D341Med (cell line): ENCODE measurements around the gene NDEL1.

Experiments
- DNase-seq: peaks from one replicate; pipeline ENCODE4 v3.0.0; 2012; ENCODE audit warnings: low spot score

The NDEL1 gene

DNA sequence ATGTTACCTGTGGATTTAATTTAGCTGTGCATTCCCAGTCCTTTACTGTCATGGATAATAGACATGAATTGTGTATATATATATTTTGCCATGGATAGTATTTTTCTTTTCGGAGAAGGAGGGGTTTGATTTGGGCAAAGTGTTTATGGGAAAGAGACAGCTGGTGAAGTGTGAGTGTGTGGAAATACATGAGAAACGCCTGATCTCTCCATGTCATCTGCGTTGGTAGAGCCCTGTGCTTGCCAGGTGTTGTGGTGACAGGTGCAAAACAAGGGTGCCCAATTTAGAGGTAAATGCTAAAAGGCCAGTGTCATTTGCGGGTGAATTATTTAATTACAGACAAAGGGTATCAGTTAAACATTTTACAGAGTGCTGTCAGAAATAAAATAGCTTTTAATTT lies 23.4 kb downstream of the NDEL1 start:
- DNase-seq, result no peak

DNA sequence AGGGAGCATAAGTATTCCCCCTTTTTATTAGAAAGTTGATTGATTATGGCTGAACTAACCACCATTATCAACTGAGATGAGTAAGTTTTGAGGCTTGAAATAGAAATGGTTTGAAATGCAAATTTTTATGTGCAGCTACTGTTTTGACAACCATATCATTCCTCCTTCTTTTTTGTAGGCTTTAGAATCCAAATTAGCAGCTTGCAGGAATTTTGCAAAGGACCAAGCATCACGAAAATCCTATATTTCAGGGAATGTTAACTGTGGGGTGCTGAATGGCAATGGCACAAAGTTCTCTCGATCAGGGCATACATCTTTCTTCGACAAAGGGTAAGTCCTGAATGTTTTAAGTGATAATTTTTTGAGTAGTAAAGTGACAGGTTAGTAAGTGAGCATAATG lies 24.1 kb downstream of the NDEL1 start:
- no peak for DNase-seq

DNA sequence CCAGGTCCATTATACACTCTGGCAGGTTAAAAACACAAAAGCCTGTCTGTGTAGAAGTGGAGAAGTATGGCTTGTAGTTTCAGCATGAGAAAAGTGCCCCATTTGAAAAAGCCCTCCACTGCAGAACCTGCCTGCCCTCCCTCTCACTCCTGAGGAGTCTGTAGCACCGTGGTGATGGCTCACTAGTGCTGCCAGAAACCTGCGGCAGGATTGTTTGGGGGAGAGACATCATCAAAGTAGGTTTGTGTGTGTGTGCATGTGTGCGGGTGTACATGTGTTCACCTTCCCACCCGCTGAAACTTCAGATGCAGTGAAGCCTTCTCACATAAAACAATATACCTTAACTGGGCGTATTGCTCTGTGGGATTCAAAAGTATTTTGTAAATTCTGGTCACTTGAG lies 26.9 kb downstream of the NDEL1 start:
- DNase-seq, result no peak

DNA sequence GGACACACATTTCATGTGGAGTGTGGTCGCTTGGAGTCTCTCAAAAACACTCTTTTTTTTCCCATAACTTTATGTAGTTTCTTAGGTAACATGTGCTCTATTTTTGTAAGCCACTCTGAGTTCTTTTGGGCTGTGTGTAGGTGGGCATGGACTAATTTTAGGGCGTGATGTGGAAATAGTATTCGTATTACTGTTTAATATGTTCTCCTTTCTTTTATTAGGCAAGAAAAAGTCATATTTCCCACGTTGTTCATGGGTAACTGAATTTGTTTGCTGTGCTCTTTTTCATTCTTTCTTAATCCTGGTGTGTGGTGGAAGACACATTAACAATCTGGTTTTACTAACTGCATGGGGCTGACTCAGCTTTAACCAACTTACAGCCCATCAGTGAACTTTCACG lies 27.4 kb downstream of the NDEL1 start:
- DNase-seq, result no peak

DNA sequence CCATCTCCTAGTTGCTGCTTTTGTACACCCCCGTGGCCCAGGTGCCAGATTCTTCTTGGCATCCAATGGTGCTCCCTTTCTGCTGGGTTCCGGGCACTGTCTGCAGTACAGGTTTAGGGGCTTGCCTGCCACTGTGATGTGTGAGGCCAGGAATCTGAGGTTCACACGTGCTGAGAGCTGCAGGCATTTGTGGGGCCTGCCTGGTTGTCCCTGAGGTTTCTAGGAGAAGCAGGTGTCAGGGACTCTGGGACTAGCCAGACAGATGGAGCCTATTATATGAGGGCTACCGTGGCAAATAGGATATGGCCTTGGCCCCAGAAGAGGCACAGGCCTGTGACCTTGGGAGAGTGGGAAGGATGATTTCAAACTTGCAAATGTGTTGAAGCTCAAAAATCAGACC lies 29.3 kb downstream of the NDEL1 start:
- DNase-seq, result no peak

DNA sequence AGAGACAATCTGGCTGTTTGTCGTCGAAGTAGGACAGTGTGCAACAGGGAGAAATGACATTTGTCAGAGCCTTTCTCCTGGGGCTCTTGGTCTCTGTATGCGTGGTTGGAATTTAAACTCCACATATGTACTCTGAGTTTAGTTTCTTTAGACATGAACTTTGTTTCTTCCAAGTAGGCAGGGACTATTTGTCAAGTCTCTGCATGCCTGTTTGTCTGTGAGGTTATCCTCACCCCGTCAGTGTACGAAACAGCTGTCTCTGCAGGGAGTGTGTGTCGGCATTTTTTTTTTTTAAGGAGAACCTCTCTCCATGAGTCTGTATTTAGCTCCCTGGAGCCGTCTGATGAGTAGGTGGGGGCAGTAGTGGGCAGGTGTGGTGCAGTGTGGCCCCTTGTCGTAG lies 29.7 kb downstream of the NDEL1 start:
- no peak for DNase-seq

DNA sequence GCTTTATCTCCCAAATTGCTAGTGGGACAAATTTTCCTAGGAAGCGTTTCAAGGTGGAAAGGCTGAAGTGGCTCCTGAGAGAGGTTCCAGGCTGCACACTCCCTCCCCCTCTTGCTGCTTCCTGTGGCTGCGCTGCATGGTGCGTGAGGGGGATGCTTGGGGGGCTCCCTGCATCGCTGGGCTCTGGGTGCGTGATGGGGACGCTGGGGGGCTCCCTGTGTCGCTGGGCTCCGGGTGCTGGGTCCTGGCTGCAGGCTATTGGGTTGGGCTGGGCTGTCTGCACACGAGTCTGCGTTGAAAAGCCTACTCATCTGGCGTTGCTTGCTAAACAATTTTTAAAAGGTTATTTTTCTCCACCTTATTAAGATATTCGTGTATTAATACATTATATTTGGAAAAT lies 30.1 kb downstream of the NDEL1 start:
- DNase-seq, result no peak

DNA sequence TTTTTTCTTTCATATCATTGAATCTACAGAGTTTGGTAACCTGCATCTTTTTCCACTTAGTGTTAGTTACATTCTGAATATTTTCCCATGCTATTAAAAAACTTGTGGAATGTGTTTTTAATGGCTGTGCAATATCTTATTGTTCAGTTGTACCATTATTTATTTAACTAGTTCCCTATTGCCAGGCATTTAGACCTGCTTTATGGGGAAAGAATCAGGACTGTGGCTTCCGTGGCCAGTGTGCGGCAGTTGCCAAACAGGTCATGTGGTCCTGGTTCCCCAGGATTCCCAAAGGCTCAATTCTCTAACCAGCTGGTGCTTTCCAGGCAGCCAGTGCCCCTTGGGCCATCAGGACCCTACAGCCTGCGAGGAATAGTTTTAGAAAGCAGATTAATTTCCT lies 30.8 kb downstream of the NDEL1 start:
- DNase-seq, result no peak

DNA sequence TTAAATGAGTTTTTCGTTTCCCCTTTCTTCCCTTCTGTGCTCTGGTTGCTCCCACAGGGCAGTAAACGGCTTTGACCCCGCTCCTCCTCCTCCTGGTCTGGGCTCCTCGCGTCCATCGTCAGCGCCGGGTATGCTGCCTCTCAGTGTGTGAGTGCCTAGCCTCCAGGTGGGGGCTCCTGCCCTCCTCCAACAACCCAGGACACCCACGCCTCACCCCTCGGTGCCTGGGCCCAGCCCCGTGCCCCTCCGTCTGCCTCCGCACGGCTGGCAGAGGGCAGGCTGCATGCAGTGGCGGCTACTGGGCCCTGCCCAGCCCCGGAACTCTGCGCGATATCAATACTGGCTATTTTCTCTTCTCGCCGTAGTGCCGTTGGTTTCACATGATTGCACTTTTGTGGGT lies 31.2 kb downstream of the NDEL1 start:
- no peak for DNase-seq

DNA sequence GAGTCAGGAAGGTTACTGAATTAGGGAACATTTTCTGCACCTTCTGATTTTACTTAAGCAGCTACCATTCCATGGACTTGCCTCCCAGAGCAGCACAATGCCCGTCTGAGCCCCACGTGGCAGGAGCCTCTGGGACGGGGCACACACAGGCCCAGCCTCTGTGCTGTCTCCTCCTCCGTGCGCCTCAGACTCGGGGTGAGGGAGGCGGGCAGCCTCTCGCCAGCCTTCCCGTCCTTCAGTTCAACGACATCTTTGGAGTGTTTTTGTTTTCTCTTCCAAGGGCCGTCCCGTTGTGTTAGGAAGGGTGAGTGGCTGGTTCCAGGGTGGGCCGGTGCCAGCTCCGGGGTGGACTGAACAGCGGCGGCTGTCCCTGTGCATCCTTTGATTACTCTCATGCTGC lies 31.8 kb downstream of the NDEL1 start:
- no peak for DNase-seq

DNA sequence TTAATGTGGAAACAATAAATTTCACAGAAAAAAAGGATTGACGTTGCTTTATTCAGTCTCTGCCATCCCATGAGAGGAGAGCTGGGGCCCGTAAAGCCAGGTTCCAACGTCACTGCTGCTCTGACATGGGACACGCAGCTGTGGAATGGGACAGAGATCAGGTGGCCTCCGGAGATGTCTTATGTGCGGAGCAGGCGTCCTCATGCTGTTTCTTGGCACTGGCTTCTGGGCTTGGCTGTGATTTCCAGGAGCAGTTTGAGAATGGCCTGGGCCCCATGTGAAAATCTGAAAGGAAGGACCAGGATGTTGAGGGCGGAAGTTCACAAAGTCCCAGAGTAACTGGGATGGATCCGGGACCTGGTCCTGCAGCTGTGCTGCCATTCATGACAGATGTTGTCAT lies 32.4 kb downstream of the NDEL1 start:
- no peak for DNase-seq

DNA sequence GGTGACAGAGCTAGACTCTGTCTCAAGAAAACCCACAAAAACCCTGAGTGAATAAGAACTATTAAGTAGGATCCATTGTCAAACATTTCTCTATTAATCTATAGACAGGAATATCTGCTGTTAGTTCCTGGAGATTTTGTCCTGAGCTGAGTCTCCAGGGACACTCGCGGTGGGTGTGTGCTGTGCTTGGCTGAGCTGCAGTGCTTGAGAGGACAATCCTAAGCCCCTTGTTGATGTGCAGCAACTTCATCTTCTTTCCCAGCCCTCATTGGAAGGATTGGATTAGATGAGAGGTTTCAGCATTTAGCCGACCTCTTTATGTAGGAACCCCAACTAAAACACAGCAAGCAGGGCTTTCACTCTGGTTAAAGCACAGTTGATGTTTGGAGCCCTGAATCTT lies 33.3 kb downstream of the NDEL1 start:
- DNase-seq, result peak; percentile 62

DNA sequence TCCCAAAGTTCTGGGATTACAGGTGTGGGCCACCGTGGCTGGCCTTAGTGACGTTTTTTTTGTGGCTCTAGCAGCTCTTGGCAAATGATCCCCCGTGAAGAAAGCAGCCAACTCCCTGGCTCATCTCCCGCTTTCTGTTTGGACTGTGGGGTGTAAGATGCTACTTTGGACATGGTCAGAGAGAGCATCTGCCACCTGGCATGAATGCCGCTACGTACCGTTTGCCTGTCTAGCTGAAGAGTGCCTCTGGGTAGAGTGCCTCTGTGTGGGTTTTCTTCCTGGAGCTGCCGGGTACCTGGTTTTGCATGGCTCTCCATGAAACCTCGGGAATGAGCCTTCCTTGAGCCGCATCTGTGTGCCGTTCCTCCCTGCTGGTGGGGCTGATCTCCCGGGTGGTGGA lies 34.3 kb downstream of the NDEL1 start:
- no peak for DNase-seq

DNA sequence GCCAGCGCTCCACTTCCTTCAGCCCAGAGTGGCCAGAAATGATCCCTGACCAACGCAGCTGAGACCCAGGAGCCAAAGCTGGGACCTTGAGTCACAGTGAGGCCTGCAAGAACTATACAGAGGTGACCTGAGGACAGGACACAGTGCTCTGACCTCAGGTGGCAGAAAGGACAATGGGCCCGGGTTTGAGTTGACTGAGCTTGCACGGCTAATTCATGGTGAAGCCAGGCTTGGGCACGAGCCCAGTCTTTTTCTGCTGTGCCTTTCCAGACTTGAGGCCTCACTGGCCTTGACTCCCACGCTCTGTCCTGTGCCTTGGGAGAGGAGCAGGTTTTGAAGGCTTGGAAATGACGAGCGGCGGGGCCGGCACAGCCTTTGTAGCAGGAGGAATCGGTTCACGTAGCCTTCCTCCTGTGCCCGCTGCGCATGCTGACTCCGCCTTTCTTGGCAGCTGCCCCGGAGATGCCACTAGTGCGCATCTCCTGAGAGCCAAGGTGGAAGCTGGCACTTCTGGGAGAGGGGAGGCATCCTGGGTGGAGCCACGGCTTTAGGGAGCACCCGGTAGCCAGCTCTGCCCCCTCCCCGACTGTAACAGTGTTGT lies 34.9 kb downstream of the NDEL1 start:
- peak; percentile 41 for DNase-seq

DNA sequence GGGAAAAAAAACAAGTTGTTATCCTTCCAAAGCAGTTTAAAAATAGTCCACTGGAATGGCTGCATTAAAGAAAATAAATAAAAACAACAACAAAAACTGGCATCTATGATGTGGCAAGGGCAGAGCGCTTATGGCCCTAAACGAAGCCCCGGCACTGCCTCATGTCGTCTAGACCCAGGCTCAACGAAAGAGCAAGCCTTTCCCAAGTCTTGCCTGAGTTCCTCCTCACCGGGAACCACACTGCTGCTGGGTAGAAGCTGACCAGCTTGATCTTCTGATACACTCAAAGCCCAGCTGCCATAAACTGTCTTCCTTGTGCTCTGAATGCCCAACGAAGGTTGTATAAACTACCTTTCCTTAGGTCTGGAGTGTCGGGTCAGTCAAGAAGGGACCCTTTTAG lies 37.0 kb downstream of the NDEL1 start:
- DNase-seq, result no peak

DNA sequence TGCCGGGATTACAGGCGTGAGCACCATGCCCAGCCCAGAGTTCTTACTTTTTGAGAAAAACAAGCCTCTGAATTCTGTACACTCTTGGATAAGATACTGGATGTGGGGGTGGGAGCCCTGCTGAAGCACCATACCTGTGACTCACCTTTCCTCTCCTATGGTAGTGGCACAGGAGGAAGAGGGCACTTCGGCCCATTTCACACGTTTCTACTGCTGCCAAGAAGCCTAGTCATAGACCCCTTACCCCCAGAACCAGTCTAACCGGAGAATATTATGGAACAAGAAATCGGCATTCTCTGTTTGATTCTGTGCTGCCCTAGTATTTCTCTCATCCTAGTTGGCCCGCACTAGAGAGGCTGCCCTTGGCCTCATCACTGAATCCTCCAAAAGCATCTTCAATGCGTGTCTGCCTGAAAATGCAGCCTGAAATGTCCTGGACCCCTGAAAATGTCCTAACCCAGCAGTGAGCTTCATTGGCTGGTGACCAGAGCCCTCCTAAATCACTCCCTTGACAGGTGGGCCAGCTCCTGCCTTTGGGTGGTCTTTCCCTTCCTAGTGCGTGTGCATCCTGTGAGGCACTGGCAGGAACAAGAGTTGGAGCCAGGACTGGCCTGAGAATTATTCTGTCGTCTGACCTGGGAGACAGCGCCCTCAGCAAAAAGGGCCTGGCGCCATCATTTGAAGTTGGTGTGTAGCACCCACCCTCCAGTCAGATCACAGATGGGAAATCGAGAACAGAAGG lies 37.9 kb downstream of the NDEL1 start:
- no peak for DNase-seq

DNA sequence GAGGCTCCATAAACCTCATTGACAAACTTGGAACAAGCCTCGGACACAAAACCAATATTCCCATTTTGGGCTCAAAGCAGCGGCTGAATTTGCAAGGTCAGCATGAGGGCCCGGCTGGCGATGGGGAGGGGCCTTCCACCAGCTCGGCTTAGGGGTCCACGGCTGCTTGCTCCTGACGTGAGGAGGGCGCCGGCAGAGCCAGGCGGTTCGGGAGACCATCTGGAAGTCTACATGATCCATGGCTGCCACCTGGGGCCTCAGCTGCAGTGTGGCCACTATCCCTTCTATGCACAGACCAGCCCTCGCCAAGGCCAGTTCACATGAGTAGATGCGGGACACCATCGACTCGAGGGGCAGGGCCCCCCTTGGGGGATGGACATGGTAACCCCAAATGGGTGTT lies 39.1 kb downstream of the NDEL1 start:
- no peak for DNase-seq

DNA sequence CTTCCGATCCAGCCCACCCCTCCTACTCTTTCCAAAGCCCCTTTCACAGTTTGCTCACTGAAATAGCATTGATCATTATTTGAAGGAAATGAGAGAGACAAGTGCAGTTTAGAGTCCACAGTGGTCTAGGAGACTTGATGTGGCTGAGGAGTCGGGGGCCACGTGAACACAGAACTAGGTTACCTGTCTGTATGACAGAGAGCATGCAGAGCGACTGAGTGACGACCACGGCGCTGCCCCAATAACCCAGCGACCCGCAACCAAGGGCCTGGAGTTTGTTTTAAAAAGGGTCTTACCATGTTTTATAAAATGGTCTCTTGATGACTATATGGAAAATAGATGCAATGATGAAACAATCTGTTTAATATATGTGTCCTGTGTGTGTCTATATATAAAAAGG lies 39.5 kb downstream of the NDEL1 start:
- no peak for DNase-seq

DNA sequence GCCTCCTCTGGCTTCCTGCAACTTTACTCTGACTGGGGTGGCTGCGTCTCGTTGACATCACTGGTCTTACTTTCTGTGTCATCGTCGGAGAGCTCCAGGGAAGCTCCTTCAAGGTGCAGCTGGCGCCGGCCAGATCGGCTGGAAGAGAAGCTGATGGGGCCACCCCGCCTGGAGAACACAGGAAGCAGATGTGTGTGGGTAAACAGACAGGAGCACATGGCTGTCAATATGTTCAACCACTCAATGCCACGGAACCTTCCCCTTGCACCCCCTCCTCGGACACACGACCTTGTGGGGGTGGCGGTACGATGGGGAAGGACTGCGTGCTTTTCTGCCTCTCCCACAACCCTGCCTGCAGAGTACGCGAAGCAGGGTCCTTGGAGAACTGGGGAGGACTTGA lies 40.1 kb downstream of the NDEL1 start:
- no peak for DNase-seq

DNA sequence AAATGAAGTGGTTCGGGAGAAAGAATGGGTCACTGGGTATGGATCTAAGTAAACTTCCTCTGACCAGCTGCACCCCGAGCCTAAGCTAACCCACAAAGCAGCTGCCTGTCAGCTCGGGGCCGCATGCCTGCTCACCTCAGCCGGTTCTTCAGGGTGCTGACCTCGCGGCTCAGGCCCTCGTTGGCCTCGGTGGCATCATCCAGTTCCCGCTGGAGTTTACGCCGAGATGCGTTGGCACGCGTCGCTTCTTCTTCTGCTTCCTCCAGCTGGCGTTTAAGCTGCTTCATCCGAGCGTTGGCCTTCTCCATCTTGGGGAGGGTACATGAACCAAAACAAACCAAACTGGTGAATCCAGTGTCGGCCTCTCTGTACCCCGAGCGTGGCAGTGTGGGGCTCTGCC lies 41.1 kb downstream of the NDEL1 start:
- no peak for DNase-seq

DNA sequence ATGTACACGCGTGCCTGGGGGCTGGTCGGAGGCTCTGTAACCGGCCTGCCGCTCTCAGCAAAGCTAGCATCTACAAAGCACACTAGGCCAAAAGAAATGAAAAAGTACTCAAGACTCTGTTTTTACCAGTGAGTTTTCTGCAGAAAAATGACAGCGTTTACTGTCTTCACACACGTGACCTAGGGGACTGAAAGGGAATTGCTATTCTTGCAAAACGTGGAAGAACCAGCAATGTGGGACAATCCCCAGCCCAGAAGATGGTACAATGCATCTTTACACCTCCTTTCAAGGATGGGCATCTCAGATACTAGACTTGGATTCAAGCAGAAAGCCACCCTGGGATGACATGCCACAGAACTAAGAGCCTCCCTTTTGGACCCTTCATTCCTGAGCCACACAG lies 41.5 kb downstream of the NDEL1 start:
- no peak for DNase-seq

DNA sequence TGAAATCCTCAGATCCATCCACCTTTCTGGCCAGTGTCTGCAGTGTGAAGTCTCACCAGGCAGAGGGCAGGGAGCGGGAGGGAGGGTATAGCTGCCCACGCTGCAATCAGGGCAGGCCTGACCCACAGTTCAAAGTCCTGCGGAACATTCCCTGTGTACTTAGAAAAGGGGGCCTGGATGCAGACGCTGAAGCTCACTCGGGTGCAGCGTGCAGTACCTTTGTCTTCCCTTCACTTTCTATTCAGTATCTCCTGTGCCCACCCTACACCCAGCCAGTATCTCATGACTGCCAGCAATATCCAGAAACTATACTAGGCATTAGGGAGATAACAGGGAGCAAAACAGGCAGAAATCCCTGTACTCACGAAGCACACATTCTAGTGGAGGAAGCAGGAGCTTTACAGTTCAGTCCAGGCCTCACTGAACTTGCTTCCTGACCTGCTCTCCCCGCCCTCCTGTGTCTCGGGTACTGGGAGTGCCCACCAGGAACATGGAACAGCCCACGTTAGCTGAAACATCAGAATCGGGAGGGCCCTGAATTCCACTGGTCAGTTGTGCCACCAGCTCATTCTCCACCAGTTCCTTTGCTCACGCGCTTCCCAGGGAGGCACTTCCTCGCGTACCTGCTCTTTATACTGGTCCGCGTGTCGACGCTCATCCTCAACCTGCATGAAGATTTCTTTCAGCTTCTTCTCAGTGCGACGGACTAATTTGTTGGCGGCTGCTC lies 42.2 kb downstream of the NDEL1 start:
- no peak for DNase-seq

DNA sequence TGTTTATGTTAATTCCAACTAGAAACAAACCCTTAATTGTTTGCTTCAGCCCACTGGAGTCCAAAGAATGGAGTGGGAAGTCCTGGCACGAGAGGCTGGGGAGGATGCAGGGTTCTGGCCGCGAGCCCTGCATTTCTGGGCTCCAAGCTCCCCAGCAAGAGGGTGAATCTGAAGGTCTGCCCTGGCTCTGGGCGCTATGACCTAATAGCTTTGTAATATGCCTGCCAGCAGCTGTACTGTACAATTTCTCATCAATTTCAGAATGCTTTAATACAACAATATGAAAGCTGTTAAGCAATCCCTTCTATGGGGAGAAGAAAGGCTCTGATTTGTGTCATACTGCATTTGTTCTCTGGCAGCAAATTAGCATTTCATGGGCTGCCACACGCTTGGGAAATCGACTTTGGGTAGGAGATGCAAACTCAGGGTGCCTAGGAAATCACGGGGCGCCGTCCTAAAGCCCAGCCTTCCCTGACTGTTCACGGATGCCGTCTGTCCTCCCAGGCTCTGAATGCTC lies 43.8 kb downstream of the NDEL1 start:
- DNase-seq, result no peak
